GM20000 (cell line): ENCODE results near the gene ZNF236.
"Not testable (repeated sequence)": the region's sequence is repeated elsewhere in the genome, so short reads cannot be mapped to it uniquely, and the experiment has no call there.

Experiments used
- DNase-seq: peaks from one replicate; pipeline ENCODE4 v3.0.0; 2012; ENCODE audit warnings: low spot score
- TF ChIP-seq, protein P1 (sequence below): IDR thresholded peaks from 2 replicates; pipeline ENCODE4 v1.5.1; 2012; ENCODE audit warnings: mild to moderate bottlenecking, control low read depth; ENCODE audit errors: extremely low read depth, missing control alignments

Gene ZNF236

DNA sequence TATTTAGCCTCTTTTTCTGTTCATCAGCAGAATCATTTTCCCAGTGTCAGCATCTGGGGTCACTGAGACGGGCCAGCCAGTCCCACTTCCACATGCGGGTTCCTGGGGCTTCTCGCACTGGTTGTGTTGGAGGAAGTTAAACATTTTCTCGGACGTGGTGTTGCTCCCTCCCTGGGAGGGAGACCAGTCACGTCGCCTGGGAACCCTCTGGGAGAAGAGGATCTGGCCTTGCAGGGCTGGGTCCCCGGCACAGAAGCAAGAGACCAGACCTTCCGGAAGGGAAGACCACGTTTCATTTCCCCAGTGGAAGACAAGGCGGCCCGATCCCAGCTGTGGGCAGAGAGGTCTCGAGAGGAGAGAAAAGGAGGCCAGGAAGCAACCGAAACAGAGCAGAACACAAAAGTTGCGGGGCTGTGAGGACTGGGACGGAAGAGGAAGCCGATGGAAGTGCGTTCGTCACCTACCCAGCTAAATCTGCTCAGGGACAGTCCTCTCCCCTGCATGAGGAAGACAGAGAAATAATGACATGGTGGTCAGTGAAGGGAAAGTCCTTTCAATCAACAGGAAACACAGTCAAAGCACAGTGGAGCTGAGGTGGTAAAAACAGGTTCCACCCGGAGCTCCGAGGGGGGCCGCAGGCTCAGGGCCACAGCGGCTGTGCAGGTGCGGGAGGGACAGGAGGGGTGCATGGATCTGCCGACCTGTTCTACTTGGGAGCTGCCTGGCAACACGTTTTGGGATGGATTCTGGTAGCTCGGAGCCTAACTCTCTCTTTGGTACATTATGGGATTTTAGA lies 165.9 kb downstream of the ZNF236 start:
- TF ChIP-seq, protein P1, sequence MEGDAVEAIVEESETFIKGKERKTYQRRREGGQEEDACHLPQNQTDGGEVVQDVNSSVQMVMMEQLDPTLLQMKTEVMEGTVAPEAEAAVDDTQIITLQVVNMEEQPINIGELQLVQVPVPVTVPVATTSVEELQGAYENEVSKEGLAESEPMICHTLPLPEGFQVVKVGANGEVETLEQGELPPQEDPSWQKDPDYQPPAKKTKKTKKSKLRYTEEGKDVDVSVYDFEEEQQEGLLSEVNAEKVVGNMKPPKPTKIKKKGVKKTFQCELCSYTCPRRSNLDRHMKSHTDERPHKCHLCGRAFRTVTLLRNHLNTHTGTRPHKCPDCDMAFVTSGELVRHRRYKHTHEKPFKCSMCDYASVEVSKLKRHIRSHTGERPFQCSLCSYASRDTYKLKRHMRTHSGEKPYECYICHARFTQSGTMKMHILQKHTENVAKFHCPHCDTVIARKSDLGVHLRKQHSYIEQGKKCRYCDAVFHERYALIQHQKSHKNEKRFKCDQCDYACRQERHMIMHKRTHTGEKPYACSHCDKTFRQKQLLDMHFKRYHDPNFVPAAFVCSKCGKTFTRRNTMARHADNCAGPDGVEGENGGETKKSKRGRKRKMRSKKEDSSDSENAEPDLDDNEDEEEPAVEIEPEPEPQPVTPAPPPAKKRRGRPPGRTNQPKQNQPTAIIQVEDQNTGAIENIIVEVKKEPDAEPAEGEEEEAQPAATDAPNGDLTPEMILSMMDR, result no peak
- no peak for DNase-seq

DNA sequence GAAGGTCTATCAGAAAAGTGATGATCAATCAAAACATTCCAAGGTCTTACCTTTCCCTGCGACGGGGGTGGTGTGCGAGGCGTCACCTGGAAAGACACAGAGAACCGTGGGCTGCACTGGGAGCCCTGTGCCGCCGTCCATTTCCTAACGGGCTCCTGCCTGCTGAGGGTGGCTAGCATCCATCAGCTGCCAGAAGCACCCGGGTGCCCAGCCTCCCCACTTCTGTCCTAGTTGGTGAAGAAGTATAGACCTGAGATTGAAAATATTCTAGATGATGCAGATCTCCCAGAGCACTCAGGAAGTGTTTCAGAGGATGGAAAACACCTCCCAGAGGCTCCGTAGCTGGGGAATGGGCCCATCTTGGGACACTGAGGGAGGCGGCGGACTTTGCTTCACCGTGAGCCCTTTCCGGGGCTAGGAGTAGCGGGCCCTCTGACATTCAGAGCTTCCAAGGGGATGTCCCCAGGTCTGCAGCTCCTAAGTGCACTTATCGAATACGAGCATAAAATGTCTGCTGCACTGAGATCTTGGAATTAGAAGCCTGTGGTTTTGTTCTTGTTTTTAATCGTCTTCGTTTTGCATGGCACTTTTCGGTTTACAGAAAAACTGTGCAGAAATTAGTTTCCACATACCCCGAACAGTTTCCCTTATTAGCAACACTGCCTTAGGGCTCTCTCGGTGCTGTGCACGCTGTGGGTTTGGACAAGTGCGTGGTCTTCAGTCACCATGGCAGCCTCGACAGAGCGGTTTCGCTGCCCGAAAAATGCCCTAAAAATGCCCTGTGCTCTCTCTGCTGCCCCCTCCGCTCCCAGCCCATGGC lies 166.7 kb downstream of the ZNF236 start:
- TF ChIP-seq, protein P1, result no peak

DNA sequence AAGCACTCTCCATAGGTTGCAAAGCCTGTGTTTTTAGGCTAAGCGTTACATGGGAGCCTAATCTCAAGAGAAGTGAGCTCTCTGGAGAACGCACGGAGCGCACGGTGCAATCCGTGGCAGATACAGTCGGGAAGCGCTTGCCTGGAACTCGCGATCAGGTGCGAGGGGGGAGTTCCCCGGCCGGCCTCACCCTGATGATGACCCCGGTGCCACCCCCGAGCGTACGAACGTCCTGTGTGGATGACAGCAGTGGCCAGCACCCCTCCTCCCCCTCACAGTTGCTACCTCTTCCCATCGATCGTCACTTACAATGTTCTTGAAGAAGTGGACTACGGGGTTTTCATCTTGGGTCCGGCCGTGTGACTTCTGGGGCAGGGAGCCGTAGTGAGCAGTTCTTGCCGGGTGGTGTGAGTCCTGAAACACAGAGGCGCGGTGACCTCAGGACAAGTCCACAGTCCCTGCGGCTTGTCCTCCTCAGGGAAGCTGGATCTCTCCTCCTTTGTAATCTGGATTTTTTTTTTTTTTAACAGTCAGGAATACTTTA lies 167.4 kb downstream of the ZNF236 start:
- no peak for DNase-seq
- TF ChIP-seq, protein P1, result no peak

More for the DNA sequence above, 166.7 kb downstream of the ZNF236 start:
- DNase-seq, result no peak

DNA sequence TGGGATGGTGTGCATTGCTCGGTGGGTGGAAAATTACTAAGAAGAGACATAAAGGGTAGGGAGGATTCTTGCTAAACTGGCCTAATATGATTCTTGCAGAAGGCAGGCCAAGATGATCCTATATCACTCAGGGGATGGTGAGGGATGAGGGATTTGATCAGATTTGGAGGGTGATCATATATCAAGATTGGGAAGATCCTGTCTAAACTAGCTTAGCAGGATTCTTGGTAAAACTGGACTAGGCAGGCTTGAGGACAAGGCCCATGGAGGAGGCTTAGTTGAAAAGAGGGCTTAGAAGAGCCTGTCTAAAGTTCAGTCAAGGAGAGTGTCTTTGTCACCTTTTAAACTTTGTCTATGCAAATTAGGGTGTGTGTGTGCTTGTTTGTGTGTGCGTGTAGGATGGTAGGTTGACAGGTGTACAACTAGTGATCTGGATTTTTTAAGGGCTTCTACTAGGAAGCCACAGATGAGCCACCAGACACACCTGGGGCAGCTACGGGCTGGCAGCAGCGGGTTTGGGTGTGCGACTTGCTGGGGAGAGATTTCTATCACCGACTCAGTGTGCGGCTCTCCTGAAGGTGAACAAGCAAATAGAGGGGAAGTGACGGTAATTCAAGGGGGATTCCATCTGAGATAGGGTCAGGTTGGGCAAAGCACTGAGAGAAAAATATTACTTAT lies 168.1 kb downstream of the ZNF236 start:
- not testable (repeated sequence) for DNase-seq

DNA sequence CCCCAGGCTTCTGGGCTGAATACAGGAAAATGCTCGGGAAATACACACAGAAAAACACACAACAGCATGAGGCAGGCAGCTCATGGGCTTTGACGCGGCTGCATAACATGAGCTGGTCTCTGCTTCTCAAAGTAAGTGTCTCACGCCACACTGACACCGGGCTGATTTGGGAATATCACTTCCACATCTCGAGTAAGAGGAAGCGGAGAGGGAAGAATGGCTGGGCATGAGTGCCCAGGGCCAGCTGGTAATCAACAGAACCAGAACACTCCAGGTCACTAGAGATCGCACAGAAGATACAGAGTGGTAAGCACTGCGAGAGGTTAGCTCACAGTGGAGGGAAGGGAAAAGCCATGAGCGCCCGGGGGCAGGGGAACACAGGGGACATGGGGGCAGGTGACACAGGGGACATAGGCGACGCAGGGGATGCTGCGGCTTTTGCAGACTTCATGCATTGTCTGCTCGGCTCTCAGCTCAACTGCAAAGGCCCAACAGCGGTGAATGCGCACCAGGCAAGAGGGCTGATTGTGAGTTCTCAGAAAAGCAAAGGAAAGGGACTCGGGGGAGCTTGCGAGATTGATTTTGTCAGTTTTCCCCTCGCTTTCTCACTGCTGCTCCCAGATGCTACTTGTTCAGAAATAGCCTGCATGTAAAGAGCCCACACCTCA lies 168.8 kb downstream of the ZNF236 start:
- TF ChIP-seq, protein P1, result no peak

DNA sequence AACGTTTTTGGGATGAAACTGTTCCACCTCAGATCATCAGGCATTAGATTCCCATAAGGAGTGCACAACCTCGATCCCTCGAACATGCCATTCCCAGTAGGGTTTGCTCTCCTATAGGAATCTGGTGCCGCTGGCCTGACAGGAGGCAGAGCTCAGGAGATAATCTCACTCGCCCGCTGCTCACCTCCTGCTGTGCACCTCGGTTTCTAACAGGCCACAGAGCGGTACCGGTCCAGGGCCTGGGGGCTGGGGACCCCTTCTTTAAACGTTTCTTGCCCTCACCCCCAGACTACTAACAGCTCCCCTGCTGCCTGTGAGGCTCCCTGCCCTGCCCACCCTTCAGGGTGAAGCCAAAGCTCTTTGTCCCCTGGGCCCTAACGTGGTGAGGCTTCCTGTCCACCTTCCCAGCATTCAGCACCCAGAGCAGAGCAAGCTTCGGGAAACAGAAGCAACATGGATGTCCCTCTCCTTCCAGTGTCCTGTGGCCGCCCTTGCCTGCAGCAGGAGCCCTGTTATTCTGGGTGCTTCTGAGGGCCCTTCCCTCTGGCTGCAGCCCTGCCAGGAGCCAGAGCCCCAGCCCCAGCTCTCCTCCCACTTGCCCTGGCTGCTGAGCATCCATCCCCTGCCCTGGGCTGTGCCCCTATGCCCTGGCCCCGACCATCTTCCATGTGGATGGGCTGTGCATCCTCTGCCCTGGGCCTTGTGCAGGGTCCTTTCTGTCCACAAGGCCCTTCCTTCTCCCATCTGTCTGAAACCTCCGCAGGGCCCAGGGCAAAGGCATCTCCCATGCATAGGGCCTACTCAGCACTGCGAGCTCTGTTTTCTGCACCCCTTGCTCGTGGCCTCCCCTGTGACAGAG lies 170.1 kb downstream of the ZNF236 start:
- no peak for DNase-seq
- TF ChIP-seq, protein P1, result no peak

More for the DNA sequence above, 168.8 kb downstream of the ZNF236 start:
- no peak for DNase-seq
